Kidney epithelial cell (primary cell): ENCODE data around the gene FCRLB. TPM values are rescaled to one million over a fixed set of nuclear protein-coding genes. Genes with fewer than 3 reads are reported as not detected.
"Not testable (repeated sequence)": the region's sequence is repeated elsewhere in the genome, so short reads cannot be mapped to it uniquely, and the experiment has no call there.

ENCODE experiments used
- DNase-seq: peaks from one replicate; pipeline ENCODE4 v3.0.0-alpha.2; 2010; ENCODE audit warnings: low read depth
- H3K27me3 ChIP-seq: 2 replicates; pipeline ENCODE4 v1.6.0; 2011; ENCODE audit warnings: low read length; ENCODE audit not compliant: control insufficient read depth, insufficient read depth
- H3K36me3 ChIP-seq: 2 replicates; pipeline ENCODE4 v1.5.1; 2011; ENCODE audit warnings: low read length; ENCODE audit not compliant: control insufficient read depth, insufficient read depth
- H3K4me3 ChIP-seq: 2 replicates; pipeline ENCODE4 v1.5.1; 2011; ENCODE audit warnings: low read depth, mild to moderate bottlenecking, control low read depth, low read length
- CTCF ChIP-seq: IDR thresholded peaks from 2 replicates; pipeline ENCODE4 v1.5.1; 2011; ENCODE audit warnings: mild to moderate bottlenecking, moderate library complexity, low read length, control low read depth, inconsistent platforms; ENCODE audit not compliant: insufficient read depth, poor library complexity, severe bottlenecking
- total RNA-seq: library from RNA; depleted of rRNA; stranded (reverse); fragments of >200 nt; gene quantifications from 2 replicates; pipeline ENCODE4 v1.2.3, GENCODE V29; 2015

The FCRLB gene
- total RNA-seq, 1 donor from 2014 or later = 1.1 TPM

DNA sequence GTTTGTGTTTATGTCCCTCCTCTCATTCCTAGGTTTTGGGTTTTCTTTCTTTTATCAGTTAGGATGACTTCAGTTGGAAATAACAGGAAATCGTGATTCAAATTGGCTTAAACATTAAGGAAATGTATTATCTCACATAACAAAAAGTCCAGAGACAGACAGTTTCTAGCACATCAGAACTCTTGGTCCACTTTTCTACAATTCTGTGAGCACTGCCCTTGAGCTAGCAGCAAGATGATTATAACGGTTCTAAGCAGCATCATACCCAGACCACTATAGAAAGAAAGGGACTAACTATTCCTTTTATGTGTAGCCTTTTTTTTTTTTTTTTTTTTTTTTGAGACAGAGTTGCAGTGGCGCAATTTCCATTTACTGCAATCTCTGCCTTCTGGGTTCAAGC lies 39.5 kb upstream of the FCRLB start:
- H3K36me3 ChIP-seq = no peaks in the 10 kb centered on the region
- no peak overlapping the region for H3K4me3 ChIP-seq
- no peaks in the 10 kb centered on the region for H3K27me3 ChIP-seq
- no peak for DNase-seq
- no peak for TF ChIP-seq CTCF

GRCh38 chr1:161688946-161689345 lies 32.4 kb upstream of the FCRLB start:
- Histone ChIP-seq H3K4me3 (no peak overlapping the region), H3K36me3 (no peaks in the 10 kb centered on the region), H3K27me3 (no peaks in the 10 kb centered on the region)
- no peak for DNase-seq
- TF ChIP-seq CTCF = no peak

DNA sequence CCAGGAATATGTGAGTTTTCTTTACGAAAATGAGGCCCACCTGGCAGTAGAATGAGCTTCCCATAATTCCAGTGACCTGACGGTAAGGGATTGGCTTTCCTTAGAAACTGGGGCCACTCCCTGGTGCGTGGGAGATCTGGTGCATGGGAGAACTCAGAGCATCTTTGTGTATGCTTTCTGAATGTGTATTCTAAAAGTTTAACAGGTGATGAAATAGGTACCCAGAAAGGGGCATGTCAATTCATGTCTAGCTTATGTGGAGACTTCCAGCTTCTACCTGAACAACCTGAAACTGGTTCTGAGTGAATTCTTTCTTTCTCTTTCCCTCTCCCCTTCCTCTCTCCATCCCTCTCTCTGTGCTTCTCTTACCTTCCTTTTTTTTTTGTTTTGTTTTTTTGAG lies 29.5 kb upstream of the FCRLB start:
- no peaks in the 10 kb centered on the region for H3K36me3 ChIP-seq
- no peak for DNase-seq
- no peaks in the 10 kb centered on the region for H3K27me3 ChIP-seq
- no peak for TF ChIP-seq CTCF
- H3K4me3 ChIP-seq = no peak overlapping the region

GRCh38 chr1:161693020-161693712 lies 28.2 kb upstream of the FCRLB start:
- DNase-seq, H3K36me3 ChIP-seq, H3K4me3 ChIP-seq, H3K27me3 ChIP-seq: not testable (repeated sequence)

DNA sequence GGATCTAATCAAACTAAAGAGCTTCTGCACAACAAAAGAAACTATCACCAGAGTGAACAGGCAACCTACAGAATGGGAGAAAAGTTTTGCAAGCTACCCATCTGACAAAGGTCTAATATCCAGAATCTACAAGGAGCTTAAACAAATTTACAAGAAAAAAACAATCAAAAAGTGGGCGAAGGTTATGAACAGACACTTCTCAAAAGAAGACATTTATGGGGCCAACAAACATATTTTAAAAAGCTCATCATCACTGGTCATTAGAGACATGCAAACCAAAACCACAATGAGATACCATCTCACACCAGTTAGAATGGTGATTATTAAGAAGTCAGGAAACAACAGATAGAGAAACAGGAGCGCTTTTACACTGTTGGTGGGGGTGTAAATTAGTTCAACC lies 23.0 kb upstream of the FCRLB start:
- H3K27me3 ChIP-seq, H3K36me3 ChIP-seq, H3K4me3 ChIP-seq, DNase-seq: not testable (repeated sequence)

GRCh38 chr1:161702250-161702649 lies 19.1 kb upstream of the FCRLB start:
- Histone ChIP-seq H3K4me3 (no peak overlapping the region), H3K36me3 (no peaks in the 10 kb centered on the region), H3K27me3 (no peaks in the 10 kb centered on the region)
- peak; percentile 56 for DNase-seq
- no peak for TF ChIP-seq CTCF

DNA sequence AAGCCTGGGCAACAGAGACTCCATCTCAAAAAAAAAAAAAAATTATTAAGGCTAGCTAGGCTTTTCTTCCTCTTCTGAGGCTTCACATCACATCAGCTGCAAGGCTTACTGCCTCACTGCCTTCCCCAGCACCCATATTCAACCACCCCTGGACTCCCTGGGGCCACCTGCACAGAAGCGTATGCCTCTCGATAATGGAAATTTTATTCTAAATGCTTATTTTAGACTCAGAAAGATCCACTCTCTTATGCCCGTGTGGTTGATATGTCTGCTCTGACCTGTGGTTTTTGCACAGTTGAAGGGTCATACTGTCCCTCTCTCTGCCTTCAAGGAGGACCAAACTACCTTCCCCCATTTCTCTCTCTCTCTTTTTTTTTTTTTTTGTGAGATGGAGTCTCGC lies 15.8 kb upstream of the FCRLB start:
- Histone ChIP-seq H3K27me3 (no peaks in the 10 kb centered on the region), H3K36me3 (no peaks in the 10 kb centered on the region), H3K4me3 (no peak overlapping the region)
- no peak for TF ChIP-seq CTCF
- DNase-seq = no peak
